ENCODE results near the gene MAFB.

The MAFB gene

DNA sequence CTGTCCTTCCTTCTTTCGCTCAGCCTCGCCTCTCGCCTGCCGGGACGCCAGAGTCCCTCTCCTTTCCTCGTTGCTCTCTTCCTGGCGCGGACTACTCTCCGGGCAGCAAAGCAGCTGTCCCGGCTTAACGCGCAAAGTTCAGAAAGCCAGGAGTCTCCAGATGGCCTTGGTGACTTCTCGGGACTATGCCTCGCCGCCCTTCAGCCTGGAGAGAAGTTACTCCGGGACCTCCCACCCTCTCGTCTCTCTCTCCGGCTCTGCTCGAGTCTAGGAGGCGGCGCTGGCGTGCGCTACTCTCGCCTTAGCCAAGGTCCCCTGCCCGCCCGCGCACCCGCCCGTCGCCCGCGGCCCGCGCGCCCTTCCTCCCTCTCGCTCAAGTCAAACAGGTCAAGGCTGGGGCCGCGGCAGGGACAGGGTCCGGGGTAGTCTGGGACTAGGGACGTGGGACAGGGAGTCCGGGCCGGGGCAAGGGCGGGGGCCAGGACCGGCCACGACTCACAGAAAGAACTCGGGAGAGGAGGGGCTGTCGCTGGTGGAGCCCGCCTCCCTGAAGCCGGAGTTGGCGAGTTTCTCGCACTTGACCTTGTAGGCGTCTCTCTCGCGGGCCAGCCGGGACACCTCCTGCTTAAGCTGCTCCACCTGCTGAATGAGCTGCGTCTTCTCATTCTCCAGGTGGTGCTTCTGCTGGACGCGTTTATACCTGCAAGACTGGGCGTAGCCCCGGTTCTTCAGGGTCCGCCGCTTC lies 1.5 kb downstream of the MAFB start (continued):
- TF ChIP-seq, protein P1, sequence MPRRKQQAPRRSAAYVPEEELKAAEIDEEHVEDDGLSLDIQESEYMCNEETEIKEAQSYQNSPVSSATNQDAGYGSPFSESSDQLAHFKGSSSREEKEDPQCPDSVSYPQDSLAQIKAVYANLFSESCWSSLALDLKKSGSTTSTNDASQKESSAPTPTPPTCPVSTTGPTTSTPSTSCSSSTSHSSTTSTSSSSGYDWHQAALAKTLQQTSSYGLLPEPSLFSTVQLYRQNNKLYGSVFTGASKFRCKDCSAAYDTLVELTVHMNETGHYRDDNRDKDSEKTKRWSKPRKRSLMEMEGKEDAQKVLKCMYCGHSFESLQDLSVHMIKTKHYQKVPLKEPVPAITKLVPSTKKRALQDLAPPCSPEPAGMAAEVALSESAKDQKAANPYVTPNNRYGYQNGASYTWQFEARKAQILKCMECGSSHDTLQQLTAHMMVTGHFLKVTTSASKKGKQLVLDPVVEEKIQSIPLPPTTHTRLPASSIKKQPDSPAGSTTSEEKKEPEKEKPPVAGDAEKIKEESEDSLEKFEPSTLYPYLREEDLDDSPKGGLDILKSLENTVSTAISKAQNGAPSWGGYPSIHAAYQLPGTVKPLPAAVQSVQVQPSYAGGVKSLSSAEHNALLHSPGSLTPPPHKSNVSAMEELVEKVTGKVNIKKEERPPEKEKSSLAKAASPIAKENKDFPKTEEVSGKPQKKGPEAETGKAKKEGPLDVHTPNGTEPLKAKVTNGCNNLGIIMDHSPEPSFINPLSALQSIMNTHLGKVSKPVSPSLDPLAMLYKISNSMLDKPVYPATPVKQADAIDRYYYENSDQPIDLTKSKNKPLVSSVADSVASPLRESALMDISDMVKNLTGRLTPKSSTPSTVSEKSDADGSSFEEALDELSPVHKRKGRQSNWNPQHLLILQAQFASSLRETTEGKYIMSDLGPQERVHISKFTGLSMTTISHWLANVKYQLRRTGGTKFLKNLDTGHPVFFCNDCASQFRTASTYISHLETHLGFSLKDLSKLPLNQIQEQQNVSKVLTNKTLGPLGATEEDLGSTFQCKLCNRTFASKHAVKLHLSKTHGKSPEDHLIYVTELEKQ (tag by site-specific recombination; IDR thresholded peaks at IDR 0.05; ENCODE audit: borderline replicate concordance): no peak
- TF ChIP-seq RBAK (tag by site-specific recombination; IDR thresholded peaks at IDR 0.05) (no peak), ZNF311 (tag by site-specific recombination; IDR thresholded peaks at IDR 0.05; ENCODE audit: borderline replicate concordance) (no peak), ZNF354C (tag by site-specific recombination; IDR thresholded peaks at IDR 0.05; ENCODE audit: borderline replicate concordance, low read depth) (no peak), ZNF184 (tag by site-specific recombination; IDR thresholded peaks at IDR 0.05) (no peak), ZNF266 (tag by site-specific recombination; IDR thresholded peaks at IDR 0.05; ENCODE audit: low read depth) (no peak), OSR2 (tag by site-specific recombination; IDR thresholded peaks at IDR 0.05) (no peak), KLF1 (tag by site-specific recombination; IDR thresholded peaks at IDR 0.05) (no peak), ZNF600 (tag by site-specific recombination; IDR thresholded peaks at IDR 0.05) (0 out of 2 replicates have a peak, but pooled peaks have one; percentile 11), ZNF660 (tag by site-specific recombination; IDR thresholded peaks at IDR 0.05) (no peak), ZNF777 (tag by site-specific recombination; IDR thresholded peaks at IDR 0.05; ENCODE audit: borderline replicate concordance) (no peak), ZNF155 (tag by site-specific recombination; IDR thresholded peaks at IDR 0.05) (no peak), SP7 (tag by site-specific recombination; IDR thresholded peaks at IDR 0.05) (no peak), ZNF624 (tag by site-specific recombination; IDR thresholded peaks at IDR 0.05) (no peak), TRIM28 (IDR thresholded peaks at IDR 0.05; ENCODE audit: borderline replicate concordance, low read length) (no peak), ZBTB20 (tag by site-specific recombination; IDR thresholded peaks at IDR 0.05) (peak; percentile 57; the same call in 1 of the 2 replicates), ZSCAN23 (tag by site-specific recombination; IDR thresholded peaks at IDR 0.05) (no peak)
- TF ChIP-seq, protein P2, sequence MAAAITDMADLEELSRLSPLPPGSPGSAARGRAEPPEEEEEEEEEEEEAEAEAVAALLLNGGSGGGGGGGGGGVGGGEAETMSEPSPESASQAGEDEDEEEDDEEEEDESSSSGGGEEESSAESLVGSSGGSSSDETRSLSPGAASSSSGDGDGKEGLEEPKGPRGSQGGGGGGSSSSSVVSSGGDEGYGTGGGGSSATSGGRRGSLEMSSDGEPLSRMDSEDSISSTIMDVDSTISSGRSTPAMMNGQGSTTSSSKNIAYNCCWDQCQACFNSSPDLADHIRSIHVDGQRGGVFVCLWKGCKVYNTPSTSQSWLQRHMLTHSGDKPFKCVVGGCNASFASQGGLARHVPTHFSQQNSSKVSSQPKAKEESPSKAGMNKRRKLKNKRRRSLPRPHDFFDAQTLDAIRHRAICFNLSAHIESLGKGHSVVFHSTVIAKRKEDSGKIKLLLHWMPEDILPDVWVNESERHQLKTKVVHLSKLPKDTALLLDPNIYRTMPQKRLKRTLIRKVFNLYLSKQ (tag by site-specific recombination; IDR thresholded peaks at IDR 0.05; ENCODE audit: borderline replicate concordance): no peak
- TF ChIP-seq, protein P3, sequence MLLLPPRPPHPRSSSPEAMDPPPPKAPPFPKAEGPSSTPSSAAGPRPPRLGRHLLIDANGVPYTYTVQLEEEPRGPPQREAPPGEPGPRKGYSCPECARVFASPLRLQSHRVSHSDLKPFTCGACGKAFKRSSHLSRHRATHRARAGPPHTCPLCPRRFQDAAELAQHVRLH (tag by site-specific recombination; IDR thresholded peaks at IDR 0.05): no peak
- TF ChIP-seq, protein P4, sequence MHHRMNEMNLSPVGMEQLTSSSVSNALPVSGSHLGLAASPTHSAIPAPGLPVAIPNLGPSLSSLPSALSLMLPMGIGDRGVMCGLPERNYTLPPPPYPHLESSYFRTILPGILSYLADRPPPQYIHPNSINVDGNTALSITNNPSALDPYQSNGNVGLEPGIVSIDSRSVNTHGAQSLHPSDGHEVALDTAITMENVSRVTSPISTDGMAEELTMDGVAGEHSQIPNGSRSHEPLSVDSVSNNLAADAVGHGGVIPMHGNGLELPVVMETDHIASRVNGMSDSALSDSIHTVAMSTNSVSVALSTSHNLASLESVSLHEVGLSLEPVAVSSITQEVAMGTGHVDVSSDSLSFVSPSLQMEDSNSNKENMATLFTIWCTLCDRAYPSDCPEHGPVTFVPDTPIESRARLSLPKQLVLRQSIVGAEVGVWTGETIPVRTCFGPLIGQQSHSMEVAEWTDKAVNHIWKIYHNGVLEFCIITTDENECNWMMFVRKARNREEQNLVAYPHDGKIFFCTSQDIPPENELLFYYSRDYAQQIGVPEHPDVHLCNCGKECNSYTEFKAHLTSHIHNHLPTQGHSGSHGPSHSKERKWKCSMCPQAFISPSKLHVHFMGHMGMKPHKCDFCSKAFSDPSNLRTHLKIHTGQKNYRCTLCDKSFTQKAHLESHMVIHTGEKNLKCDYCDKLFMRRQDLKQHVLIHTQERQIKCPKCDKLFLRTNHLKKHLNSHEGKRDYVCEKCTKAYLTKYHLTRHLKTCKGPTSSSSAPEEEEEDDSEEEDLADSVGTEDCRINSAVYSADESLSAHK (tag by site-specific recombination; IDR thresholded peaks at IDR 0.05): no peak
- TF ChIP-seq, protein P5, sequence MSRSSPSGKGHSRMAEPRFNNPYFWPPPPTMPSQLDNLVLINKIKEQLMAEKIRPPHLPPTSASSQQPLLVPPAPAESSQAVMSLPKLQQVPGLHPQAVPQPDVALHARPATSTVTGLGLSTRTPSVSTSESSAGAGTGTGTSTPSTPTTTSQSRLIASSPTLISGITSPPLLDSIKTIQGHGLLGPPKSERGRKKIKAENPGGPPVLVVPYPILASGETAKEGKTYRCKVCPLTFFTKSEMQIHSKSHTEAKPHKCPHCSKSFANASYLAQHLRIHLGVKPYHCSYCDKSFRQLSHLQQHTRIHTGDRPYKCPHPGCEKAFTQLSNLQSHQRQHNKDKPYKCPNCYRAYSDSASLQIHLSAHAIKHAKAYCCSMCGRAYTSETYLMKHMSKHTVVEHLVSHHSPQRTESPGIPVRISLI (tag by site-specific recombination; IDR thresholded peaks at IDR 0.05): no peak
- TF ChIP-seq, protein P6, sequence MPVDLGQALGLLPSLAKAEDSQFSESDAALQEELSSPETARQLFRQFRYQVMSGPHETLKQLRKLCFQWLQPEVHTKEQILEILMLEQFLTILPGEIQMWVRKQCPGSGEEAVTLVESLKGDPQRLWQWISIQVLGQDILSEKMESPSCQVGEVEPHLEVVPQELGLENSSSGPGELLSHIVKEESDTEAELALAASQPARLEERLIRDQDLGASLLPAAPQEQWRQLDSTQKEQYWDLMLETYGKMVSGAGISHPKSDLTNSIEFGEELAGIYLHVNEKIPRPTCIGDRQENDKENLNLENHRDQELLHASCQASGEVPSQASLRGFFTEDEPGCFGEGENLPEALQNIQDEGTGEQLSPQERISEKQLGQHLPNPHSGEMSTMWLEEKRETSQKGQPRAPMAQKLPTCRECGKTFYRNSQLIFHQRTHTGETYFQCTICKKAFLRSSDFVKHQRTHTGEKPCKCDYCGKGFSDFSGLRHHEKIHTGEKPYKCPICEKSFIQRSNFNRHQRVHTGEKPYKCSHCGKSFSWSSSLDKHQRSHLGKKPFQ (tag by site-specific recombination; IDR thresholded peaks at IDR 0.05): no peak
- TF ChIP-seq, protein P7, sequence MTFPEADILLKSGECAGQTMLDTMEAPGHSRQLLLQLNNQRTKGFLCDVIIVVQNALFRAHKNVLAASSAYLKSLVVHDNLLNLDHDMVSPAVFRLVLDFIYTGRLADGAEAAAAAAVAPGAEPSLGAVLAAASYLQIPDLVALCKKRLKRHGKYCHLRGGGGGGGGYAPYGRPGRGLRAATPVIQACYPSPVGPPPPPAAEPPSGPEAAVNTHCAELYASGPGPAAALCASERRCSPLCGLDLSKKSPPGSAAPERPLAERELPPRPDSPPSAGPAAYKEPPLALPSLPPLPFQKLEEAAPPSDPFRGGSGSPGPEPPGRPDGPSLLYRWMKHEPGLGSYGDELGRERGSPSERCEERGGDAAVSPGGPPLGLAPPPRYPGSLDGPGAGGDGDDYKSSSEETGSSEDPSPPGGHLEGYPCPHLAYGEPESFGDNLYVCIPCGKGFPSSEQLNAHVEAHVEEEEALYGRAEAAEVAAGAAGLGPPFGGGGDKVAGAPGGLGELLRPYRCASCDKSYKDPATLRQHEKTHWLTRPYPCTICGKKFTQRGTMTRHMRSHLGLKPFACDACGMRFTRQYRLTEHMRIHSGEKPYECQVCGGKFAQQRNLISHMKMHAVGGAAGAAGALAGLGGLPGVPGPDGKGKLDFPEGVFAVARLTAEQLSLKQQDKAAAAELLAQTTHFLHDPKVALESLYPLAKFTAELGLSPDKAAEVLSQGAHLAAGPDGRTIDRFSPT (tag by site-specific recombination; IDR thresholded peaks at IDR 0.05): no peak
- TF ChIP-seq, protein P8, sequence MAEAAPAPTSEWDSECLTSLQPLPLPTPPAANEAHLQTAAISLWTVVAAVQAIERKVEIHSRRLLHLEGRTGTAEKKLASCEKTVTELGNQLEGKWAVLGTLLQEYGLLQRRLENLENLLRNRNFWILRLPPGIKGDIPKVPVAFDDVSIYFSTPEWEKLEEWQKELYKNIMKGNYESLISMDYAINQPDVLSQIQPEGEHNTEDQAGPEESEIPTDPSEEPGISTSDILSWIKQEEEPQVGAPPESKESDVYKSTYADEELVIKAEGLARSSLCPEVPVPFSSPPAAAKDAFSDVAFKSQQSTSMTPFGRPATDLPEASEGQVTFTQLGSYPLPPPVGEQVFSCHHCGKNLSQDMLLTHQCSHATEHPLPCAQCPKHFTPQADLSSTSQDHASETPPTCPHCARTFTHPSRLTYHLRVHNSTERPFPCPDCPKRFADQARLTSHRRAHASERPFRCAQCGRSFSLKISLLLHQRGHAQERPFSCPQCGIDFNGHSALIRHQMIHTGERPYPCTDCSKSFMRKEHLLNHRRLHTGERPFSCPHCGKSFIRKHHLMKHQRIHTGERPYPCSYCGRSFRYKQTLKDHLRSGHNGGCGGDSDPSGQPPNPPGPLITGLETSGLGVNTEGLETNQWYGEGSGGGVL (tag by site-specific recombination; IDR thresholded peaks at IDR 0.05): no peak

All from HEK293 (cell line).